ENCODE data around the gene CDH6.

- no peak for TF ChIP-seq EZH2 (IDR thresholded peaks at IDR 0.05; ENCODE audit: insufficient read depth, low read length)
- no peak for TF ChIP-seq CTCF (IDR thresholded peaks at IDR 0.05; ENCODE audit: insufficient read depth, low read depth, low read length)
Measured at GRCh38 chr5:31236339-31236738, 42.9 kb downstream of the CDH6 start.
